Vagina (tissue), 2 donors: Measurements from ENCODE around the gene LRGUK.

Experiments
- POLR2AphosphoS5 ChIP-seq, 2 donors: sonication (generic); formaldehyde crosslinking; IDR thresholded peaks; one replicate each; pipeline ENCODE4 v1.9.0; 2017; ENCODE audit warnings: antibody characterized with exemption in 2 of 2, mild to moderate bottlenecking in 2 of 2, low read depth in 1 of 2; ENCODE audit not compliant: insufficient read depth in 1 of 2
- TF ChIP-seq, protein P1 (sequence below), 3 experiments: fragments of 450-650 bp in 2 of 3; fragments of 200-600 bp in 1 of 3; sonication (generic) in 1 of 3; IDR thresholded peaks; one replicate each; pipeline ENCODE4 v1.5.1; 2017 to 2019; ENCODE audit warnings: antibody characterized with exemption in 3 of 3, mild to moderate bottlenecking in 2 of 3, moderate library complexity in 2 of 3

DNA sequence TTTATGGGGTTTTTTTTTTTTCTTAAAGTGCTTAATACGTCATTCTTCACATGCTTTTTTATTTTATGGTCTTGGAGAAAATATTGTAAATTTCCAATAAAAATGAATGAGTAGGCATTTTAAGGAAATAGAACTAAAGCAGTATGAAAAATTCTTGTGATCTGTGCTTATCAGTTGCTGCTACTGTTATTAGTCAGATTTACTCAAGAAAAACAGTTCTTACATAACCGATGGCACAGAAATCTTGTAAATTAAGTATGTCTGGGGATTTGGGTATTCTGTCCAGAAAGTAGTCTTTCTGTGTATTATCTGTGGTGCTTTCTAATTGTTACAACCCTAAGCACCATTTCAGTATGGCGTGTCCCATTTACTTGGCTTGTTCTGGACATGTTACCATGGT lies 64.7 kb downstream of the LRGUK start:
- TF ChIP-seq, protein P1, sequence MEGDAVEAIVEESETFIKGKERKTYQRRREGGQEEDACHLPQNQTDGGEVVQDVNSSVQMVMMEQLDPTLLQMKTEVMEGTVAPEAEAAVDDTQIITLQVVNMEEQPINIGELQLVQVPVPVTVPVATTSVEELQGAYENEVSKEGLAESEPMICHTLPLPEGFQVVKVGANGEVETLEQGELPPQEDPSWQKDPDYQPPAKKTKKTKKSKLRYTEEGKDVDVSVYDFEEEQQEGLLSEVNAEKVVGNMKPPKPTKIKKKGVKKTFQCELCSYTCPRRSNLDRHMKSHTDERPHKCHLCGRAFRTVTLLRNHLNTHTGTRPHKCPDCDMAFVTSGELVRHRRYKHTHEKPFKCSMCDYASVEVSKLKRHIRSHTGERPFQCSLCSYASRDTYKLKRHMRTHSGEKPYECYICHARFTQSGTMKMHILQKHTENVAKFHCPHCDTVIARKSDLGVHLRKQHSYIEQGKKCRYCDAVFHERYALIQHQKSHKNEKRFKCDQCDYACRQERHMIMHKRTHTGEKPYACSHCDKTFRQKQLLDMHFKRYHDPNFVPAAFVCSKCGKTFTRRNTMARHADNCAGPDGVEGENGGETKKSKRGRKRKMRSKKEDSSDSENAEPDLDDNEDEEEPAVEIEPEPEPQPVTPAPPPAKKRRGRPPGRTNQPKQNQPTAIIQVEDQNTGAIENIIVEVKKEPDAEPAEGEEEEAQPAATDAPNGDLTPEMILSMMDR (IDR thresholded peaks at IDR 0.05): no peak
- no peak for TF ChIP-seq POLR2AphosphoS5 (IDR thresholded peaks at IDR 0.05; ENCODE audit: insufficient read depth in 1 of 2, low read depth in 1 of 2)
